B cell (primary cell): ENCODE data around the gene FYCO1. TPM values are rescaled to one million over a fixed set of nuclear protein-coding genes. Genes with fewer than 3 reads are reported as not detected.

Experiments used
- ATAC-seq: fragments of 200-7000 bp; cut with Tn5 transposase; one replicate; pipeline ENCODE4 v1.10.0; 2021; ENCODE audit warnings: low read depth, mild to moderate bottlenecking, moderate number of reproducible peaks, moderate library complexity
- CTCF ChIA-PET: fragments of 350-600 bp; sonication (Branson Sonifier 250); formaldehyde crosslinking; loops from one replicate; lab custom pipeline; 2021; ENCODE audit warnings: antibody characterized with exemption, inconsistent platforms; lab: Charles Lee
- POLR2A ChIA-PET: fragments of 350-600 bp; sonication (Branson Sonifier 250); formaldehyde crosslinking; loops from one replicate; lab custom pipeline; 2021; ENCODE audit warnings: antibody characterized with exemption; lab: Charles Lee
- DNase-seq: peaks from one replicate; pipeline ENCODE4 v3.0.0; 2013
- H2AFZ ChIP-seq: 2 replicates; pipeline ENCODE4 v1.6.1; 2012; ENCODE audit warnings: mild to moderate bottlenecking, low read depth, low read length; ENCODE audit not compliant: insufficient read depth, poor library complexity, severe bottlenecking
- H3K27ac ChIP-seq, 2 donors: 1 replicate in 1 of 2; 2 replicates in 1 of 2; pipeline ENCODE4 v1.5.1; 2012 to 2013; ENCODE audit warnings: low read length in 2 of 2, mild to moderate bottlenecking in 2 of 2, moderate library complexity in 1 of 2
- H3K27me3 ChIP-seq, 4 experiments: fragments of 200-600 bp in 1 of 4; sonication (generic) in 1 of 4; replicated peaks in 1 of 4; 1 replicate in 2 of 4; 2 replicates in 2 of 4; pipeline versions ENCODE4 v1.6.1 to v1.7.0; 2013 to 2016; ENCODE audit warnings: low read length in 3 of 4, mild to moderate bottlenecking in 2 of 4, mixed read lengths in 1 of 4, moderate library complexity in 1 of 4; ENCODE audit not compliant: insufficient read depth in 4 of 4, control insufficient read depth in 3 of 4; ENCODE audit errors: control extremely low read depth in 1 of 4
- H3K36me3 ChIP-seq, 2 experiments: replicated peaks in 1 of 2; 1 replicate in 1 of 2; 2 replicates in 1 of 2; pipeline versions ENCODE4 v1.6.1 to v1.7.1; 2013; ENCODE audit warnings: low read length in 1 of 2; ENCODE audit not compliant: insufficient read depth in 2 of 2, control insufficient read depth in 1 of 2; ENCODE audit errors: control extremely low read depth in 1 of 2, extremely low read depth in 1 of 2
- H3K4me1 ChIP-seq, 2 donors: fragments of 200-600 bp in 1 of 2; sonication (generic) in 1 of 2; 1 replicate in 1 of 2; 2 replicates in 1 of 2; pipeline versions ENCODE4 v1.5.1 to v1.6.1; 2013 to 2017; ENCODE audit warnings: low read length in 2 of 2; ENCODE audit not compliant: control insufficient read depth in 2 of 2, insufficient read depth in 2 of 2
- H3K4me2 ChIP-seq: replicated peaks from 2 replicates; pipeline ENCODE3; 2012; ENCODE audit warnings: mild to moderate bottlenecking, low read depth, low read length; ENCODE audit not compliant: poor library complexity, severe bottlenecking
- H3K4me3 ChIP-seq, 5 experiments: fragments of 200-600 bp in 1 of 5; sonication (generic) in 1 of 5; 1 replicate in 3 of 5; 2 replicates in 2 of 5; pipeline versions ENCODE4 v1.5.1 to v1.7.0; 2011 to 2016; ENCODE audit warnings: low read length in 4 of 5, mild to moderate bottlenecking in 4 of 5, low read depth in 2 of 5, control low read depth in 1 of 5, moderate library complexity in 1 of 5; ENCODE audit not compliant: insufficient read depth in 1 of 5; ENCODE audit errors: control extremely low read depth in 1 of 5, extremely low read depth in 1 of 5
- H3K79me2 ChIP-seq: fragments of 200-600 bp; sonication (generic); one replicate; pipeline ENCODE4 v1.6.0; 2016; ENCODE audit warnings: low read length; ENCODE audit not compliant: control insufficient read depth, insufficient read depth
- H3K9ac ChIP-seq: fragments of 200-600 bp; sonication (generic); 2 replicates; pipeline ENCODE4 v1.6.1; 2017; ENCODE audit warnings: mild to moderate bottlenecking, low read length, moderate library complexity
- H3K9me3 ChIP-seq, 3 donors: one replicate each; pipeline versions ENCODE4 v1.6.1 to v1.7.1; 2013; ENCODE audit warnings: low read length in 2 of 3; ENCODE audit not compliant: control insufficient read depth in 2 of 3, insufficient read depth in 1 of 3; ENCODE audit errors: control extremely low read depth in 1 of 3
- H4K20me1 ChIP-seq: 2 replicates; pipeline ENCODE4 v1.6.0; 2012; ENCODE audit warnings: mild to moderate bottlenecking, low read length; ENCODE audit not compliant: insufficient read depth, control insufficient read depth, poor library complexity, severe bottlenecking
- H3K27ac Mint-ChIP-seq: one replicate; pipeline ENCODE4 v1.8.0; 2021; ENCODE audit warnings: mixed read lengths
- H3K27me3 Mint-ChIP-seq: one replicate; pipeline ENCODE4 v1.8.0; 2021; ENCODE audit warnings: mixed read lengths
- H3K4me1 Mint-ChIP-seq: one replicate; pipeline ENCODE4 v1.8.0; 2021; ENCODE audit warnings: mixed read lengths
- H3K4me3 Mint-ChIP-seq: one replicate; pipeline ENCODE4 v1.8.0; 2021; ENCODE audit warnings: mixed read lengths
- H3K9me3 Mint-ChIP-seq: one replicate; pipeline ENCODE4 v1.8.0; 2022; ENCODE audit warnings: mixed read lengths; ENCODE audit not compliant: insufficient read depth
- EZH2 ChIP-seq: IDR thresholded peaks from 2 replicates; pipeline ENCODE4 v1.6.1; 2012; ENCODE audit warnings: borderline replicate concordance, low read depth, mild to moderate bottlenecking, moderate library complexity, low read length; ENCODE audit not compliant: insufficient read depth, poor library complexity, severe bottlenecking
- WGBS: methylation state at CpG from one replicate; pipeline ENCODE4 v1.1.5; 2013; ENCODE audit warnings: missing lambda C conversion rate; ENCODE audit not compliant: insufficient coverage; 5-methylcytosine and 5-hydroxymethylcytosine counted together
- intact Hi-C: fragments of 100-400 bp; cut with micrococcal nuclease; formaldehyde crosslinking; loops from one replicate; pipeline ENCODE4 v1.10.0; 2022
- polyA plus RNA-seq: library from polyadenylated mRNA; depleted of rRNA; stranded (reverse); fragments of >200 nt; gene quantifications from 2 replicates; pipeline ENCODE4 v1.2.3, GENCODE V29; 2012
- total RNA-seq, 2 donors: library from RNA; stranded (reverse); fragments of 120-200 nt in 1 of 2; gene quantifications; 1 replicate in 1 of 2; 2 replicates in 1 of 2; pipeline versions ENCODE4 v1.2.3 to v1.2.4, GENCODE V29; 2013 to 2022
- TF ChIP-seq, protein P1 (sequence below): fragments of 200-600 bp; IDR thresholded peaks from one replicate; pipeline ENCODE4 v1.8.0; 2022; ENCODE audit warnings: antibody characterized with exemption, mild to moderate bottlenecking

FYCO1 gene
- total and polyA plus RNA-seq, 2 donors (not counting 1 experiment from before 2014, with no cell fraction given), result 5.4 to 16.7 TPM

DNA sequence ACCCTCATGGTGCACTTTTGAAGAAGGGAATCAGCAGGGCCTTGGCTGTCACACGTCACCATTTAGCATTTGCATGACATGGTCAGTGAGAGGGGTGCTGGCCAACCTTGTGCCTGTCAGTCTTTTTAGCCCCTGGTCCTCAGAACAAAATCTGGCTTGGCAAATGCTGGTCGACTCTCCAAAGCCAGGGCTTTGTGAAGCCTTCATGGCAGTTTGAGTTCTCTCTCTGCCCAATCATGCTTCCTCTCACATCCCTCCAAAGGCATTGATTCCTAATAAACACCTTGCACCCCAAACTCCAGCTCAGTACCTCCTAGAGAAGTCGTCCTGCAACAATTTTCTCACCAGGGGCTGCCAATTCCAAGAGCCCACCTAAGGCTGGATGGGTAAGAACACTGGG lies 89.9 kb downstream of the FYCO1 start:
- CTCF ChIA-PET, result interaction anchor here (1.4 to 3.3 kb wide), 2 partner anchors 11 to 144 kb away, joined by 3 to 13 read pairs; no protein-coding TSS in a partner anchor
- H3K27ac ChIP-seq, result no peak overlapping the region
- H3K4me3 ChIP-seq, result no peak overlapping the region
- no peaks in the 10 kb centered on the region for H3K36me3 ChIP-seq
- Mint-ChIP-seq H3K4me3 (no peak overlapping the region), H3K27me3 (no peaks in the 10 kb centered on the region), H3K9me3 (no peaks in the 10 kb centered on the region), H3K27ac (no peak overlapping the region), H3K4me1 (peaks cover 50% of the 10 kb centered on the region)
- no peak overlapping the region for H3K4me2 ChIP-seq
- TF ChIP-seq, protein P1, sequence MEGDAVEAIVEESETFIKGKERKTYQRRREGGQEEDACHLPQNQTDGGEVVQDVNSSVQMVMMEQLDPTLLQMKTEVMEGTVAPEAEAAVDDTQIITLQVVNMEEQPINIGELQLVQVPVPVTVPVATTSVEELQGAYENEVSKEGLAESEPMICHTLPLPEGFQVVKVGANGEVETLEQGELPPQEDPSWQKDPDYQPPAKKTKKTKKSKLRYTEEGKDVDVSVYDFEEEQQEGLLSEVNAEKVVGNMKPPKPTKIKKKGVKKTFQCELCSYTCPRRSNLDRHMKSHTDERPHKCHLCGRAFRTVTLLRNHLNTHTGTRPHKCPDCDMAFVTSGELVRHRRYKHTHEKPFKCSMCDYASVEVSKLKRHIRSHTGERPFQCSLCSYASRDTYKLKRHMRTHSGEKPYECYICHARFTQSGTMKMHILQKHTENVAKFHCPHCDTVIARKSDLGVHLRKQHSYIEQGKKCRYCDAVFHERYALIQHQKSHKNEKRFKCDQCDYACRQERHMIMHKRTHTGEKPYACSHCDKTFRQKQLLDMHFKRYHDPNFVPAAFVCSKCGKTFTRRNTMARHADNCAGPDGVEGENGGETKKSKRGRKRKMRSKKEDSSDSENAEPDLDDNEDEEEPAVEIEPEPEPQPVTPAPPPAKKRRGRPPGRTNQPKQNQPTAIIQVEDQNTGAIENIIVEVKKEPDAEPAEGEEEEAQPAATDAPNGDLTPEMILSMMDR, result no peak
- no peak for TF ChIP-seq EZH2
- POLR2A ChIA-PET, result no interaction called here
- no peaks in the 10 kb centered on the region for H3K27me3 ChIP-seq
- H3K4me1 ChIP-seq, result peaks cover 16 to 45% of the 10 kb centered on the region in 2 donors
- ATAC-seq, result no peak
- H3K9me3 ChIP-seq, result peaks cover 0 to 2% (median 0%) of the 10 kb centered on the region in 3 donors
- H4K20me1 ChIP-seq, result no peaks in the 10 kb centered on the region
- WGBS, result 87% methylated on average over 2 of the region's 3 CpGs
- H3K9ac ChIP-seq, result no peak overlapping the region
- no peaks in the 10 kb centered on the region for H3K79me2 ChIP-seq
- H2AFZ ChIP-seq, result no peak overlapping the region
- intact Hi-C loops, result loop anchor here (1.0 kb wide), 1 partner anchor 144 kb away; no protein-coding TSS in a partner anchor
- DNase-seq, result no peak

DNA sequence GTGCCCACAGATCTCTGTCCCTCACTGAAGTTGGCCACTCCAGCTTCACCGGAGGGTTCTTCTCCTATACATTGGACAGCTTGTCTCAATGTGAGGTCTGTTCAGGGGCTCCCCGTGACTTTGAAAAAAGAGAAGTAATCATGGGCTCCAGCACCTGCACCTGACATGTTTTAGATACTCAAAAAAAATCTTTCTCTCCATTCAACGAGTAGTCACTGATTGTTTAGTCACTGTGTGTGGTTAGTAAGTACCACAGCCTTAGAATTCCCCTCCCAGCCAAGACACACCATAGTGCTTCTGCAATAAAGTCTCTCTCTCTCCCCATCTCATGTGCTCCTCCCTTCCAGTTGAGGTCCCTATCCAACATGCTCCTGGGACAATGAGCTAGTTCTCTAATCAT lies 90.7 kb downstream of the FYCO1 start:
- H3K27me3 Mint-ChIP-seq, result no peaks in the 10 kb centered on the region
- Histone ChIP-seq H3K27ac (peak overlapping the region; percentile 23 to 26), H3K4me1 (peaks cover 12 to 37% of the 10 kb centered on the region in 2 donors), H3K9ac (no peak overlapping the region), H3K27me3 (no peaks in the 10 kb centered on the region), H3K36me3 (no peaks in the 10 kb centered on the region), H3K79me2 (no peaks in the 10 kb centered on the region), H3K4me2 (no peak overlapping the region), H4K20me1 (no peaks in the 10 kb centered on the region), H3K4me3 (no peak overlapping the region), H2AFZ (no peak overlapping the region), H3K9me3 (peaks cover 0 to 2% (median 0%) of the 10 kb centered on the region in 3 donors)
- ChIA-PET POLR2A (no interaction called here), CTCF (interaction anchor here (1.6 to 3.3 kb wide), 2 partner anchors 10 to 34 kb away, joined by 7 to 13 read pairs; no protein-coding TSS in a partner anchor)
- no CpG with 5 or more reads among the region's 3 CpGs for WGBS
- H3K4me1 Mint-ChIP-seq, result peaks cover 42% of the 10 kb centered on the region
- DNase-seq (peak; percentile 70), ATAC-seq (peak; percentile 84)
- TF ChIP-seq, protein P1, result no peak
- no peak for TF ChIP-seq EZH2
- peak overlapping the region; percentile 69 for H3K27ac Mint-ChIP-seq
- H3K9me3 Mint-ChIP-seq, result no peaks in the 10 kb centered on the region
- peak overlapping the region; percentile 24 for H3K4me3 Mint-ChIP-seq
- intact Hi-C loops, result no loop called here
